ENCODE measurements around the gene NSD1. TPM values are rescaled to one million over a fixed set of nuclear protein-coding genes. Genes with fewer than 3 reads are reported as not detected.
"Not testable (repeated sequence)": the region's sequence is repeated elsewhere in the genome, so short reads cannot be mapped to it uniquely, and the experiment has no call there.

NSD1 gene
- polyA plus RNA-seq, 3 donors = 7.1 to 8.7 (median 8.3) TPM

DNA sequence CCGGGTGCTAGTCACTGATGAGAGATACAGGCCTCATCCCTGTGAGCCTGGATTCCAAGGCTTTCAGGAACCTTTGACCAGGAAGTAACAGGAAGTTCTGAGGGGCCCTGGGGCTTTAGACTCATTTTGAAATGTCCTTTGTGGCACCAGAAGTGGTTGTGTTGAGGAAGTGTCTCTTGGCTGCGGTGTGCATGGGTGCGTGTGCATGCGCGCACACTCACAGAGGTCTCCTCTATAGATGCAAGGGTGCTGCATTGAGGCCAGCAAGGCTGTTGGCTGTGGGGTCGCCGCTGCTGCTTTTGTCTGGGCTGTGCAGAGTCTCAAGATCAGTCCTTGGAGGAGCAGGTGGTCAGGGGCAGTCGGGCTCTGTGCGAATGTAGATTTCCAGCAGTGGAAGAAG, 162.4 kb downstream of the NSD1 start:
- 63 to 92% (median 66%) methylated on average over 9 of the region's 9 CpGs for WGBS, 3 donors
- no peak overlapping the region for H3K27ac ChIP-seq (ENCODE audit: low read depth, low read length)

DNA sequence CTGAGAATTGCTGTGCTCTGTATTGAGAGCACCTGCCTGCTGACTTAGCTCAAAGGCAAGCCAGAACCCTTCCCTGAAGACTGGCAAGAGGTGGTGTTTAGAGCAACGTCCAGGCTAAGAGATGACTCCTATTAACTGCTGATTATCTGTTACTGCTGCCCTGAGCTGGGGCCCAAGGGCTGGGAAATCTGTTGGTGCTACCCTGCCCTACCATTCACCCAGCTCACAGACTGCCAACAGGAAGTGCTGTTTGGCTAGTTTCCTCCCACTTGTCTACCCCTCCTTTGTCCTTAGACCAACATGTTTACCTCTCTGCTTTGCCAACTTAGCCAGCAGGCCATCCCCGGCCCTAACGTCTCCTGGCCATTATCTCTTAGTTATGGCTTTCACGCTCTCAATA, 163.0 kb downstream of the NSD1 start:
- WGBS, 3 donors = 36 to 54% (median 46%) methylated on average over 4 of the region's 4 CpGs
- H3K27ac ChIP-seq (ENCODE audit: low read depth, low read length) = no peak overlapping the region

DNA sequence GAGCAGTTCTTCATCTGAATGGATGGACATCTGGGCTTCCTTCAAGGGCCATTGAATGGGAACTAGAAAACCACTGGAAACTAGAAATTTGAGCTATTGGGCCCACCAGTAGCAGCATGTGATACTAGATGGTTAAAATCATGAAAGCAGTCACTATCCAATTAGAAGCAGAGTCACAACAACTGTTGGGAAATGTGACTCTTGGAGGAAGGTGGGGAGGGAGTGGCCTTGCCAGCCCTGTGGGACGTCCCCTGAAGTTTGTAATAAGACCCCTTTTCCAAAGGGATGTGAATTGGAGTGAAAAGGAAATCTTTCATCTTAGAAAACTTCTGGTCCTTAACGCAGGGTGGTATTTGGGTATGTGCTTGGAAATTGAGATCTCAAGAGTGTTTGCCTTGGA, 164.3 kb downstream of the NSD1 start:
- 77 to 82% (median 81%) methylated on average over 2 of the region's 2 CpGs for WGBS, 3 donors
- no peak overlapping the region for H3K27ac ChIP-seq (ENCODE audit: low read depth, low read length)

DNA sequence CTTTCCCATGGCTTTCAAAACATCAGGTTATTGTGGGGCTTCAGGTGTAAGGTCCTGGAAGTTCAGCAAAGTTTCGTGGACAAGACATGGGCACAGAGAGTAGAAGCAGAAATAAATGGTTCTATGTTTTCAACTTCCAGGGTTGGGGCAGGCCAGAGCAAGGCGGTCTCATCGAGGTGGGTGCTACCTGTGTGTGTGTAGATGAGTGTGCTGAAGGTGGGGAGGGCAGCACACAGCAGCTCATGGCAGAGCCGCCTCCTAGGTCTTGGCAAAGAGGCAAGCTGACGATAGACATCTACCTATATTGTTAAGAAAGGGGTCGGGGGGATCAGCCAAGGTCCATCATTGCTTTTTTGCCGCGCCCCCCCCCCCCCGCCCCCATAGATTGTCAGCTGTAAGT, 166.1 kb downstream of the NSD1 start:
- no peak overlapping the region for H3K27ac ChIP-seq (ENCODE audit: low read depth, low read length)
- 62 to 76% (median 68%) methylated on average over 9 of the region's 9 CpGs for WGBS, 3 donors

DNA sequence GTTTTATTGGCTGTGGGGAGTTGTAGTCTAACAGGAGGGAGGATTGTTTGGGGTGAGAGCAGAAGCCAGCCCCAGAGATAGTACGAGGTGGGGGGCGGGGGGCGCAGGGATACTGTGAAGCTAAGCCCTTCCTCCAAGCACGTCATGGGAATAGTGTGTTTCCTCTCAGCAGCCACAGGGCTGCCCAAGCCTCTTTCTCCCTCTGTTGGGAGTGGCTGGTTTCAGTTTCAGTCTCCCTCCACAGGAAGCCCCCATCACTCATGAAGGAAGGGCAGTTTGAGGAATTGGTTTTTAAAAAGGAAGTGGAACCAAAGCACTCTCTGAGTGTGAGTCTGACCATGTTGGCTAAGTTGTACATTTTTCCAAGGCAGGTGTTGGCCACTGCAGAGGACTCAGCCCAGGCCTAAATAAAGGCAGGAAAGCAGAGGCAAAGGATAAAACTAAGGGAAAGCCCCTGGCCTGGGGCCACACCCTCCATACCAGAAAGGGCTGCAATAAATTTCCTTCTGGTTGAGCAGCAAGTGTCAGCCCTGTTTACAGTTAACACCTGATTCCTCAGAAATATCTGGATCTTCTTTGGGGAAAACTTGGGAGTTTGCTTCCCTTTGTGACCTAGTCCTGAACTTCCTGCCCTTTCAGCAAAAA, 166.8 kb downstream of the NSD1 start:
- no peak overlapping the region for H3K27ac ChIP-seq (ENCODE audit: low read depth, low read length)

DNA sequence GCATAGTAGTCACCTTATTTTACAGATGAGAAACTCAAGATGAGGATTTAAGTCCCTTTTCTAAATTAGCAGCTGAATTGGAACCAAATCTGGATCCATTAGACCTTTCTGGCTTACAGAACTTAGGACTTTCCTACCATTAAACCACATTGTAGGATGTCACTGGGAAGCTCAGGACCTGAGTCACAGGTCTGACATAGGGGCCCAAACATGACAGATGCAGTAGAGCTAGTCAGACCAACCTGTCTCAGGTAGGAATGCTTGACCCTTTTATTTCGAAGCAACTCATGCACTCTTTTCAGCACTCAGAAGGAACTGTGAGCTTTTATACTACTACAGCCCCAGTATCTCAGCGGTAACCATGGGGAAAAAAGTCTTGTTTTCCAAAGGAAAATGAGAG, 167.4 kb downstream of the NSD1 start:
- 63 to 92% (median 85%) methylated on average over 2 of the region's 2 CpGs for WGBS, 3 donors
- H3K27ac ChIP-seq (ENCODE audit: low read depth, low read length) = no peak overlapping the region

More for the DNA sequence above, 166.8 kb downstream of the NSD1 start:
- 4 to 48% (median 10%) methylated on average over 3 to 4 of the region's 4 CpGs for WGBS, 3 donors

DNA sequence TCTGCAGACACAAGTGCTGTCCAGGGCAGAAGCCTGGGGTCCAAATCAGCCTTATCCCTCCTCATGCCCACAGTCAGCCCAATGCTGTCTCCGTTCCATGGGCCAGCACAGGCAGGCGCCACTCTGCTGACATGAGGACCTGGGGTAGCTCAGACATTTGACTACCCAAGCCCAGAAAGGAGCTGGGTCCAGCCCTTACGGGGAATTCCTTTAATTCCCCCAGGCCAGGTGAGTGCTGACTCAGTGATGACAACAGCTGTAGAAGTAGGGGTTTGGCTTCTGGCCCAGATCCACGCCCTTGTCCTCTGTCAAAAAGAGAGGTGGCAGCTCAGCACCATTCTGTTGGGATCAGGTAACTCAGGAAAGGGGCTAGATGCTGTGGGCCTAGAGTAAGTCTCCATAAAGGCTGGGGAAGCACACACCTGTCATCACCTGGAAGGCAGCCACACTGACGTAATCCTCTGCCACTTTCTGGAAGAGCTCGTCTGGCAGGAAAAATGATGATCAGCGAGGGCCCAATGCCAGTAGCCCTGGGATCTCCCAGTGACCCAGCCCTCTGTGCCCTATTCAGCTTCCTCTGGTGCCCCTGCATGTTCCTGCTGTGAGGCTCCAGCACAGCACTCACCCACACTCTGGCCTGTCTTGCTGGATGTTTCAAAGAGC, 168.1 kb downstream of the NSD1 start:
- 46 to 71% (median 68%) methylated on average over 7 of the region's 7 CpGs for WGBS, 3 donors
- H3K27ac ChIP-seq (ENCODE audit: low read depth, low read length) = no peak overlapping the region

DNA sequence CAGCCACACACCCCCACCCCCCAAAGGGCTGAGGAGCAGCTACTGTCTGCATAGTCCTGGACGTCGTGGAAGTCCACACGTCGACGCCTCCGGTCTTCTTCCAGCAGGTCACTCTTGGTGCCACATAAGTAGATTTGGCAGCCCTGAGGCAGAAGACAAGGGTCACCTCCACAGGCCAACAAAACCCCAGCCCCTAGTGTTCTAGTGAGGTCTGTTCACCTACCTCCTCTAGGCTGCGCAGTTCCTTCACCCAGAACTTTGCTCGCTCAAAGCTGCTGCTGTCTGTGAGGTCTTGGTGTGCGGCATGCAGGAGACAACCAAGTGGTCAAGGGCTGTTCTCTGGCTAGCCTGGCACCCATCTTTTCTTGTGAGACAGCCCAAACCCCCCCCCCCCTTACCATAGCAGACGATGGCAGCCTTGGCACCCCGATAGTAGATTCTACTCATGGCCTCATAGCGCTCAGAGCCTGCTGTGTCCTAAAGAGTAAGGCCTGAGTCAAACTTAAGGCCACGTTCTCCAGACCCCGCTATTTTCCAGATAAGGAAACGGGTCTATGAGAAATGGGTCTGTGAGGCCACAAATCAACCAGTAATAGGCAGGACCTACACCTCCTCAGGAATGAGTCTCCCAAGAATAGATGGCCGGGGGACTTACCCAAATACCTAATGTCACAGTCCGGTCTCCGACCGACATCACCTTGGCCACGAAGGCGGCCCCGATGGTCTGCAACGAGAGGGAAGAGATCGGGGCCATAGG, 169.0 kb downstream of the NSD1 start:
- 22 to 37% (median 36%) methylated on average over 24 of the region's 24 CpGs for WGBS, 3 donors
- no peak overlapping the region for H3K27ac ChIP-seq (ENCODE audit: low read depth, low read length)

DNA sequence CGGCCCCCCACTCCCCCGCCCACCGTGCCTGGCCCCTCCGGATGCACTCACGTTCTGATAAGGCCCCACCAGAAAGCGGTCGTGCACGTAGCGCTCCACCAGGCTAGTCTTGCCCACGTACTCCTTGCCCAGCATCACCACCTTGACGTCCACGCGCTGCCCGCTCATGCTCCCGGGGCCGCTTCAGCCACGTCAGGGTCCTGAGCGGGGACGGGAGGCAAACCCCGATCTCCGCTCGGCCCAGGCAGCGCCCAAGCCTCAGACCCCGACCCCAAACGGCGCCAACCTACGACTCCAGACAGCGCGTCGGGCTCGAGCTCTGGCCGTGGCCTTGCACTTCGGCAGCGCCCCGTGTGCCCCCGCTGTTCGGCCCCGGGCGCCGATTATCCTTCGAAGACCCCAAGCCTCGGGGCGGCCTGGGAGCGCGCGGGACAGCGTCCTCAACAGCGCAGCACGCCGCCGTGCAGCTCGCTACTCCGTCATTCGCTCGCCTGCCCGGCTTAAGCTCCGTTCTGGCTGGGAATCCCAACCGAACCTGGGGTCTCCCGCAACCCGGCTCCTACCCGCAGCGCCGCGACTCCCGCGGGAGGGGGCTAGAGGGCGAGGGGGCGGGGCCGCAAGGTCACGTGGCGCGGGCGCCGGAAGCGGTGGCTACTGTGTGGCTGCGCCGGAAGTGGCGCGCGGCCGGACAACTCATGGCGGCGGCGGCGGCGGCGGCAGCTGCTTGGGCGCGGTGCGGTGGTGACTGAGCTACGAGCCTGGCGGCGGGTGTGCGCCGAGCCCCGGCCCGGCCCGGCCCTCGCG, 169.8 kb downstream of the NSD1 start, which contains the start of the genes PRELID1 and RAB24:
PRELID1 (plus strand) TSS at position 679 of the 804 bp plus-strand sequence. CDS start 187 bp downstream, outside the sequence.
RAB24 (minus strand) TSS at position 599 of the 804 bp plus-strand sequence; CDS start at position 168, 431 bp downstream.
- WGBS, 3 donors = 0% methylated on average over 85 to 100 of the region's 100 CpGs
- no peak within 1 kb of the TSS for H3K27ac ChIP-seq (ENCODE audit: low read depth, low read length)

DNA sequence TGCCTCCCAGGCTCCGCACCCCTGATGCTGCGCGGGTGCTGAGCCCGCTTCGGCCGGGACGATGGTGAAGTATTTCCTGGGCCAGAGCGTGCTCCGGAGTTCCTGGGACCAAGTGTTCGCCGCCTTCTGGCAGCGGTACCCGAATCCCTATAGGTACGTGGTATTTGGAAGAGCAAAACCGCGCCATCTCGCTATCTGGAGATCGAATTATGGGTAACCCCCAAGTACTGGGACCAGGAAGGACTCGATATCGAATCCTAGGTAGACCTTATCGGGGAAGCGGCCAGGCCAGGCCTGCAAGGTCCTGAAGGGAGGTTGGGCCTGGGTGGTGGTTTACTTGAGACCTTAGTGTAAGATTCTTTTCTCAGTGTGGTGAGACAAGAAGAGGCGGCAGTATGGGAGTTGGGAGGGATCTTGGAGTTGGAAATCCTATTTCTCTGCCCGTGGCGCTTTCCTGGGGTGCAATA, 170.4 kb downstream of the NSD1 start:
- 0 to 2% (median 1%) methylated on average over 25 of the region's 25 CpGs for WGBS, 3 donors

DNA sequence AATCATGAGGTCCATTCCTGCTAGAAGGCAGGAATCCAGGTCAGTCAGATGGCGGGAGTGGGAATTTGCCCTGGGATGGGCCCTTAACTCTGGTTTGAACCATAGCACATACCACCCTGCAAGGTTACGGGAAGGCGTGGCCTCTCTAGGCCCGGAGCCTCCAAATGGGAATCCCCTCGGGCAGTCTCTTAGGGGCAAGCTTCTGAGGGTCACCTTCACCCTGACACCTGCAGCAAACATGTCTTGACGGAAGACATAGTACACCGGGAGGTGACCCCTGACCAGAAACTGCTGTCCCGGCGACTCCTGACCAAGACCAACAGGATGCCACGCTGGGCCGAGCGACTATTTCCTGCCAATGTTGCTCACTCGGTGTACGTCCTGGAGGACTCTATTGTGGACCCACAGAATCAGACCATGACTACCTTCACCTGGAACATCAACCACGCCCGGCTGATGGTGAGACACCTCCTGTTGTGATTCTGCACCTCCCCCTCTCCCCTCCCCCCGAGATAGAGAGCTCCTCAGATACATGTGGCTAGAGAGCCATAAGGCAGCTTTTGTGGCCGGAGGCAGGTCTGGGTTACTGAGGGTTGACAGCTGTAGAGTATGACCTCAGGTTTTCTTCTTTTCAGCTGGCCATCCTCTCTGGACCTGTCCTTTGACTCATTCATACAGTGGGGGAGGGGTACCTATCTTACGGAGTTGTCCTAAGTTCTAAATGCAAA, 171.0 kb downstream of the NSD1 start:
- 28 to 32% (median 29%) methylated on average over 19 of the region's 19 CpGs for WGBS, 3 donors
- no peak overlapping the region for H3K27ac ChIP-seq (ENCODE audit: low read depth, low read length)

More for the DNA sequence above, 170.4 kb downstream of the NSD1 start:
- H3K27ac ChIP-seq (ENCODE audit: low read depth, low read length) = no peak overlapping the region

DNA sequence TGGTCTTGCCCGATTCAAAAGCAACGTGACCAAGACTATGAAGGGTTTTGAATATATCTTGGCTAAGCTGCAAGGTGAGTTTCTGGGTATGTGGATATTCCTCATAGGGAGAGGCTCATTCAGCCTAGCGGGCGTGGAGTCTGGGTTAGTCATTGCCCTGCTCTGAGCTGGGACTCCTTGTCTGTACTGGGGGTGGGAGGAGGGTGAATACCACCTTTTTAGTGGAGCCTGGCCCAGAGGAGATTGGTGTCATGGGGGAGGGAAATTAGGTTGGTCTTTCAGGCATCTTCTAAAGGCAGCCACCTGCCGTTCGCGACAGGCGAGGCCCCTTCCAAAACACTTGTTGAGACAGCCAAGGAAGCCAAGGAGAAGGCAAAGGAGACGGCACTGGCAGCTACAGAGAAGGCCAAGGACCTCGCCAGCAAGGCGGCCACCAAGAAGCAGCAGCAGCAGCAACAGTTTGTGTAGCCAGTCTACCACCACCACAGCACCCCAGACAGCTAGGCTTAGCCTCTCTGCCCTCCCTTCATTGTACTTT, 172.6 kb downstream of the NSD1 start:
- not testable (repeated sequence) for H3K27ac ChIP-seq (ENCODE audit: low read depth, low read length)
- 81 to 82% (median 81%) methylated on average over 11 of the region's 11 CpGs for WGBS, 3 donors

DNA sequence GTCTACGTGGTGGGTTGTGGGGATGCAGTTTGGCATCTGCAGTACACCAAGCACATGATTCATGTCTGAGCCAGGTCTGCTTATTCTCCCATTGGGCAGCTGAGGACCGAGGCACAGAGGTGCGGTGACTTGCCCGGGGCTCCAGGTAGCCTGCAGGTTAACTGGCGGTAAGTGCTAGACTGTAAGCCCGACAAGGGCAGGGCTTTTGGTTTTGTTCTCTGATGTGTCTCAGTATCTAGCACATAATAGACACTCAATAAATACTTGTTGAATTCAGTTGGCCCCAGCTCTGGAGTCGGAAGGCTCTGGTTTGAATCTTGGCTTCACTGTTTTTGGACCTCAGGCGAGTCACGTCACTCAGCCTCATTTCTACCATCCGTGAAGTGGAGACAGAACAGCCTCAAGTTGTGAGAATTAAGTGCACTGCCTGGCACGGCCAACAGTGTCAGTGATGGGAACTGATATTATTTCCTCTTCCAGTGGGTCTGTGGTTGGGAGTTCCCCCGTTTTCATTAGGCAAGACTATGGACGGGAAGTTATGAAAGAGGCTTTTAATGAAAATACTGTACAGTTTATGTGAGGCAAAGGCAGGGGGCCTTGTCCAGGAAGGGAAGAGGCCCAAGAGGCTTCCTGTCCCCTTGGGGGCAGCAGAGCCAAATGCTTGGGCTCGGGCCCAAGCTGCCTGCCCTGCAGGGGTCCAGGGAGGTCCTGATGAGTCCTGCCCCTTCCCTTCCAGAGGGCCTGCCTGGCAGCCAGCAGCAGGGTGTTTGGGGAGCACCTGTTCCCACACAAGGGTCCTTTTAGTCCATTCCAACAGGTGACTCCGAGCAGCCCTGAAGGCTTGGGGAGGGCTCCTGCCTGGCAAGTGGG, 173.3 kb downstream of the NSD1 start:
- 50 to 83% (median 62%) methylated on average over 15 of the region's 15 CpGs for WGBS, 3 donors
- H3K27ac ChIP-seq (ENCODE audit: low read depth, low read length) = peak overlapping the region; percentile 75

DNA sequence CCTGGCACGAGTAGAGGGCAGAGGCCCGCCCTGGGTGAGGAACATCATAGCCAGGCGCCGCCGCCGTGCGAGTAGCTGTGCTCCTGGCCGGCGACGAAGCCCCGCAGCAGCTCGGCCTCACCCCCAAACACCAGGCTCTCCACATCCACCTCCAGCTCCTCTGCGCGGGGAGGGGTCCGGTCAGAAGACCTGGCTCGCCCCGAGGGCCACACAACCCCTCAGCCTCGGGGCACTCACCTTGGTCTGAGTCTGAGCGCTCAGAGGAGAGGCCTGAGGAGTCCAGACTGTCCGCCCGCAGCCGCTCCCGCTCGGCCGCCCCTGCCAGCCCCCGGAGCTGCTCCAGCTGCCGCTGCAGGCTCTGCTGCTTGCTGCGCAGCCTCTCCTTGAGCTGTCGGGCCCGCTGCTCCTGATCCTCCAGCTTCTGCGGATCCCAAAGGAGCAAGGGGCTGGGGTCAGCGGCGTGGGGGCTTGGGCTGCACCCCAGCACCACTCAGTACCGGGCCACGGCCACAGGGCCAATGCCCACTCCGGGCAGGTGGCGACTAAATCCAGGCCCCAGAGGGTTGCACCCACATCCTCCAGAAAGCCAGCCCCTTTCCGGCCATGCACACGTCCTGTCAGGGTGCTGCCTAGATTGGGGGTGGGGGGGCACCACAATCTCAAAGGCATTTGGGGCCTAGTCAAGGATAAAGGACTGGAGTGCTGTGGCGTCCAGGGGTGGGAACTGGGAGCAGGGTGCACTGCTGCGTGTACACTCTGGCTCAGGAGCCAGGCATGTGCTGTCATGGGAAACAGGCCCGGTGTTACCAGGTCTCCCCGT, 174.2 kb downstream of the NSD1 start:
- WGBS, 3 donors = 60 to 85% (median 63%) methylated on average over 41 to 43 of the region's 43 CpGs
- H3K27ac ChIP-seq (ENCODE audit: low read depth, low read length) = peak overlapping the region; percentile 75

DNA sequence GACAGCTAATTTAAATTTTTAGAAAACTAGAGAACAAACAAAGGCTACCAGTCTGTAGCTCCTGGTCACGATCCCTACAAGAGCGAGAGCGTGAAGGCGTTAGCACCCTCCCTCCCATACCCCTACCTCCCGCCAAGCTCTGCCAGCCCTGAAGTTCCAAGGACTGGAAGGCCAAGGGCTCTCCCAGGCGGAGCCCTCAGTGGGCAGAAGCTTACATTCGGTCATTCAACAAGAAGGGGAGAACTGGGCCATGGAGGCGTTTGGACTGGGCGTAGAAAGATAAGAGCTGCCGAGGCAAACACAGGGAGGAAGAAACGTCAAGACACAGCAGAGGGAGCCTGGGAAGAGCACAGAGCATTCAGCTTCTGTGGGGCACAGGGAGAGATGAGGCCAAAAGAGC, 175.2 kb downstream of the NSD1 start:
- H3K27ac ChIP-seq (ENCODE audit: low read depth, low read length) = no peak overlapping the region
- WGBS, 3 donors = 61 to 88% (median 85%) methylated on average over 11 of the region's 11 CpGs
